Measurements from ENCODE around the gene SLC23A3.

SLC23A3 gene
- total RNA-seq = 0.56 to 1.2 (median 0.58) reads per million in 3 experiments

- DNase-seq = no peak
Observed at GRCh38 chr2:219169930-219170654, at the start of gene SLC23A3. TSS of gene SLC23A3 (minus strand) at chr2:219170029. CDS start at chr2:219169984, 45 bp downstream.

- DNase-seq = peak; percentile 82
Observed at GRCh38 chr2:219218732-219219701, 49.2 kb upstream of the SLC23A3 start, which contains the start of gene ABCB6. TSS of gene ABCB6 (minus strand) at chr2:219218958. CDS start at chr2:219218673, 285 bp downstream.

- peak; percentile 17 for DNase-seq
Observed at GRCh38 chr2:219218217-219218731, 48.4 kb upstream of the SLC23A3 start.

GRCh38 chr2:219216535-219216915, 46.7 kb upstream of the SLC23A3 start:
- no peak for DNase-seq

- no peak for DNase-seq
Observed at GRCh38 chr2:219215871-219216534, 46.2 kb upstream of the SLC23A3 start.

GRCh38 chr2:219214786-219215185, 45.0 kb upstream of the SLC23A3 start:
- no peak for DNase-seq

- DNase-seq = no peak
Observed at GRCh38 chr2:219214141-219214540, 44.3 kb upstream of the SLC23A3 start.

- DNase-seq = no peak
Observed at GRCh38 chr2:219213486-219214071, 43.8 kb upstream of the SLC23A3 start.

- DNase-seq = no peak
Observed at GRCh38 chr2:219213026-219213415, 43.2 kb upstream of the SLC23A3 start.

- no peak for DNase-seq
Observed at GRCh38 chr2:219210886-219211362, 41.1 kb upstream of the SLC23A3 start.

GRCh38 chr2:219210196-219210885, 40.5 kb upstream of the SLC23A3 start:
- DNase-seq = no peak

- no peak for DNase-seq
Observed at GRCh38 chr2:219209236-219210195, 39.7 kb upstream of the SLC23A3 start.

- DNase-seq = no peak
Observed at GRCh38 chr2:219207884-219208740, 38.3 kb upstream of the SLC23A3 start.

GRCh38 chr2:219207134-219207883, 37.5 kb upstream of the SLC23A3 start:
- DNase-seq = no peak

GRCh38 chr2:219206328-219207133, 36.7 kb upstream of the SLC23A3 start, which contains the start of gene ZFAND2B:
TSS of gene ZFAND2B (plus strand) at chr2:219206782. CDS start at chr2:219206988, 206 bp downstream.
- DNase-seq = peak; percentile 95

GRCh38 chr2:219205981-219206327, 36.1 kb upstream of the SLC23A3 start:
- no peak for DNase-seq

GRCh38 chr2:219205165-219205538, 35.3 kb upstream of the SLC23A3 start:
- no peak for DNase-seq
